ENCODE results near the gene FGD5.

- TF ChIP-seq EZH2 (IDR thresholded peaks at IDR 0.05; ENCODE audit: borderline replicate concordance, low read depth, low read length, poor library complexity, severe bottlenecking) (no peak), CTCF (conservative IDR thresholded peaks at IDR 0.05; ENCODE audit: low read depth, low read length) (no peak)
Observed at GRCh38 chr3:14853271-14853951, 34.6 kb downstream of the FGD5 start.

Measured in A673 (cell line).